Measurements from ENCODE around the gene DAZAP1. TPM values are rescaled to one million over a fixed set of nuclear protein-coding genes. Genes with fewer than 3 reads are reported as not detected.
A peak's percentile ranks its signal among the peaks of the same experiment; 100 is the strongest.
"Not testable (repeated sequence)": the region's sequence is repeated elsewhere in the genome, so short reads cannot be mapped to it uniquely, and the experiment has no call there.

Gene DAZAP1
- total RNA-seq, 1 donor from 2014 or later = 131 TPM

GRCh38 chr19:1416014-1416841 is 8.8 kb downstream of the DAZAP1 start:
- H3K27ac Mint-ChIP-seq = peak overlapping the region; percentile 99
- H3K4me3 Mint-ChIP-seq = peak overlapping the region; percentile 59
- H3K4me1 Mint-ChIP-seq = peaks cover 54% of the 10 kb centered on the region
- no peak for DNase-seq (ENCODE audit: low spot score in 2 of 2, unreplicated experiment in 2 of 2)
- H3K9me3 Mint-ChIP-seq = no peaks in the 10 kb centered on the region
- no peaks in the 10 kb centered on the region for H3K27me3 Mint-ChIP-seq (ENCODE audit: low read depth)
- H3K36me3 Mint-ChIP-seq = peaks cover 9% of the 10 kb centered on the region
- TF ChIP-seq, protein P1, sequence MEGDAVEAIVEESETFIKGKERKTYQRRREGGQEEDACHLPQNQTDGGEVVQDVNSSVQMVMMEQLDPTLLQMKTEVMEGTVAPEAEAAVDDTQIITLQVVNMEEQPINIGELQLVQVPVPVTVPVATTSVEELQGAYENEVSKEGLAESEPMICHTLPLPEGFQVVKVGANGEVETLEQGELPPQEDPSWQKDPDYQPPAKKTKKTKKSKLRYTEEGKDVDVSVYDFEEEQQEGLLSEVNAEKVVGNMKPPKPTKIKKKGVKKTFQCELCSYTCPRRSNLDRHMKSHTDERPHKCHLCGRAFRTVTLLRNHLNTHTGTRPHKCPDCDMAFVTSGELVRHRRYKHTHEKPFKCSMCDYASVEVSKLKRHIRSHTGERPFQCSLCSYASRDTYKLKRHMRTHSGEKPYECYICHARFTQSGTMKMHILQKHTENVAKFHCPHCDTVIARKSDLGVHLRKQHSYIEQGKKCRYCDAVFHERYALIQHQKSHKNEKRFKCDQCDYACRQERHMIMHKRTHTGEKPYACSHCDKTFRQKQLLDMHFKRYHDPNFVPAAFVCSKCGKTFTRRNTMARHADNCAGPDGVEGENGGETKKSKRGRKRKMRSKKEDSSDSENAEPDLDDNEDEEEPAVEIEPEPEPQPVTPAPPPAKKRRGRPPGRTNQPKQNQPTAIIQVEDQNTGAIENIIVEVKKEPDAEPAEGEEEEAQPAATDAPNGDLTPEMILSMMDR (IDR thresholded peaks at IDR 0.05; ENCODE audit: unreplicated experiment) = no peak

GRCh38 chr19:1417145-1417544 is 9.8 kb downstream of the DAZAP1 start:
- TF ChIP-seq, protein P1 (IDR thresholded peaks at IDR 0.05; ENCODE audit: unreplicated experiment) = no peak
- Mint-ChIP-seq H3K4me1 (peaks cover 48% of the 10 kb centered on the region), H3K9me3 (no peaks in the 10 kb centered on the region), H3K4me3 (peak overlapping the region; percentile 21), H3K27ac (peak overlapping the region; percentile 99), H3K36me3 (peaks cover 9% of the 10 kb centered on the region), H3K27me3 (ENCODE audit: low read depth) (no peaks in the 10 kb centered on the region)
- DNase-seq (ENCODE audit: low spot score in 2 of 2, unreplicated experiment in 2 of 2) = no peak

- H3K27ac Mint-ChIP-seq = peak overlapping the region; percentile 99
These were observed 10.5 kb downstream of the DAZAP1 start for GRCh38 chr19:1417681-1418495.

DNA sequence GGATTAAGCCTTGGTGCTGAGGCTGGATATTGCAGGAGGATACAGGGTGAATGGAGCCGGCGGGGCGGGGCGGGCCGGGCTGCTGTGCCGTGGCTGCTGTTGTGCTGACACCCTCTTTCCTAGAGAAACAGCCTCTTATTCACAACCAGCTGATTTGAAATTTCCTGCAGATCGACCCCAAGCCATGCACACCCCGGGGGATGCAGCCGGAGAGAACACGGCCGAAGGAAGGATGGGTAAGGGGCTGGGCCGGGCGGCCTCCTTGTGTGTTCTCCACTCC is 11.1 kb downstream of the DAZAP1 start:
- Mint-ChIP-seq H3K27ac (peak overlapping the region; percentile 99), H3K9me3 (no peaks in the 10 kb centered on the region), H3K4me3 (no peak overlapping the region), H3K27me3 (ENCODE audit: low read depth) (no peaks in the 10 kb centered on the region), H3K4me1 (peaks cover 42% of the 10 kb centered on the region), H3K36me3 (peaks cover 15% of the 10 kb centered on the region)
- TF ChIP-seq, protein P1 (IDR thresholded peaks at IDR 0.05; ENCODE audit: unreplicated experiment) = no peak
- DNase-seq (ENCODE audit: low spot score in 2 of 2, unreplicated experiment in 2 of 2) = no peak

More at GRCh38 chr19:1417681-1418495, 10.5 kb downstream of the DAZAP1 start:
- Mint-ChIP-seq H3K27me3 (ENCODE audit: low read depth) (no peaks in the 10 kb centered on the region), H3K4me1 (peaks cover 48% of the 10 kb centered on the region), H3K9me3 (no peaks in the 10 kb centered on the region), H3K36me3 (peaks cover 11% of the 10 kb centered on the region), H3K4me3 (peak overlapping the region; percentile 21)
- TF ChIP-seq, protein P1 (IDR thresholded peaks at IDR 0.05; ENCODE audit: unreplicated experiment) = no peak
- DNase-seq (ENCODE audit: low spot score in 2 of 2, unreplicated experiment in 2 of 2) = no peak

DNA sequence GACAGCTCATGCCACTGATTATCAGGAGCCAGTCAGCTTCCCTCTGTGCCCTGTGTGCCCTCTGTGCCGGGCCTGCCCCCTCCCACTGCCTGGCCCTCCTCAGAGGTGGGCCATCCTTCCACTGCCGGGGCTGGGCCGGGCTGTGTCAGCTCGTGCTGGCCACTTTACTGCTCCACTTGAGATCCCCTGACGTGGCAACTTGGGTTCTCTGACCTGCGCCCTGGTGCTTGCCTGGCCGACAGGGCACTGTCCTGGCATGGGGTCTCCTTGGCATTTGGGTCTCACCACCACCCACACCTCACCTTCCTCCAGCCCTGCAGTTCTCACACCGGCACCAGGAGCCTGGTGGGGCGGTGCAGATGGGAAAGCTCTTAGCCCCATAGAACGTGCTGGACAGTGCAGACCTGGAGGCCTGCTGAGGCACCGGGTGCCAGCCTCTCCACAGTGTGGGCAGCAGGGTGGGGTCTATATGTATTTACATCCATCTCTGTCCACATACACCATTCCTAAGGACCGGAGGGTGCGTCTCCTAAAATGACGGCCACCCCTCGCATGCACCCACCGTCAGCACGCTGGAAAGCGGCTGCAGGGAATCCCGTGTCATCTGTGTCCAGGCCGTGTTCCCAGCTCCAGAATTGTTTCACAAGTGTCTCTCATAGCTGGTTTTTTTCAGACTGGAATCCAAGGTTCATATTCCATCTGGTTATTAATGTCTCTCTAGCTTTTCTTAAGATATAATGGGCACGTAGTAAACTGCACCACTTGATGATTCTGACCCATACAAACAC is 11.8 kb downstream of the DAZAP1 start:
- H3K4me1 Mint-ChIP-seq = peaks cover 41% of the 10 kb centered on the region
- H3K9me3 Mint-ChIP-seq = no peaks in the 10 kb centered on the region
- TF ChIP-seq, protein P1 (IDR thresholded peaks at IDR 0.05; ENCODE audit: unreplicated experiment) = no peak
- H3K27me3 Mint-ChIP-seq (ENCODE audit: low read depth) = no peaks in the 10 kb centered on the region
- no peak for DNase-seq (ENCODE audit: low spot score in 2 of 2, unreplicated experiment in 2 of 2)
- H3K36me3 Mint-ChIP-seq = peaks cover 15% of the 10 kb centered on the region
- peak overlapping the region; percentile 43 for H3K27ac Mint-ChIP-seq
- H3K4me3 Mint-ChIP-seq = no peak overlapping the region

DNA sequence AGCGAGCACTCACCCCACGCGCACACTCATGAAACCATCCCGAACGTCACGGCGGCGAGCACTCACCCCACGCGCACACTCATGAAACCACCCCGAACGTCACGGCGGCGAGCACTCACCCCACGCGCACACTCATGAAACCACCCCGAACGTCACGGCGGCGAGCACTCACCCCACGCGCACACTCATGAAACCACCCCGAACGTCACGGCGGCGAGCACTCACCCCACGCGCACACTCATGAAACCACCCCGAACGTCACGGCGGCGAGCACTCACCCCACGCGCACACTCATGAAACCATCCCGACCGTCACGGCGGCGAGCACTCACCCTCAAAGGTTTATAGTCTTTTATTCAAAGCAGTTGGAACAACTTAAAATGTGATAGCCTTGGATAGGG is 12.7 kb downstream of the DAZAP1 start:
- not testable (repeated sequence) for H3K4me3 Mint-ChIP-seq; H3K9me3 Mint-ChIP-seq; H3K27me3 Mint-ChIP-seq (ENCODE audit: low read depth); H3K27ac Mint-ChIP-seq; DNase-seq (ENCODE audit: low spot score in 2 of 2, unreplicated experiment in 2 of 2)
- Mint-ChIP-seq H3K4me1 (peaks cover 38% of the 10 kb centered on the region), H3K36me3 (peaks cover 18% of the 10 kb centered on the region)
